Ammon's horn (tissue), 1 donor: Measurements from ENCODE around the gene SPEN.

Experiments
- DNase-seq: peaks from one replicate; pipeline ENCODE4 v3.0.0-alpha.2; 2016; ENCODE audit warnings: low spot score

SPEN gene

DNA sequence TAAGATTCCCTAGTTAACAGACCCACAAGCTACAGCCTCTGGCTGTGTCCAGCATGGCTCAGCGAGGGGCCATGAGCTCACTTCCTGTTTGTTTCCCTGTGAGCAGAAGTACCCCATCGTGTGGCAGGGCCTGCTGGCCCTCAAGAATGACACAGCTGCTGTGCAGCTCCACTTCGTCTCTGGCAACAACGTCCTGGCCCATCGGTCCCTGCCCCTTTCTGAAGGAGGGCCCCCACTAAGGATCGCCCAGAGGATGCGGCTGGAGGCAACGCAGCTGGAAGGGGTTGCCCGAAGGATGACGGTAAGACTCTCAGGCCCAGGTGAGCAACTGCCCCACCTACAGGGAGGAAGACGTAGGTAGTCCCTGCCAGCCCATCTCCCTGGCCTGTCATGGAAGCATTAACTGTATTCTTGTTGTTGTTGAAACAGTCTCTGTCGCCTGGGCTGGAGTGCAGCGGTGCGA is 90.2 kb downstream of the SPEN start:
- DNase-seq, result no peak

- no peak for DNase-seq
Observed at GRCh38 chr1:15938628-15939161, 91.2 kb downstream of the SPEN start.

- no peak for DNase-seq
Observed at GRCh38 chr1:15939181-15940109, 91.9 kb downstream of the SPEN start.

DNA sequence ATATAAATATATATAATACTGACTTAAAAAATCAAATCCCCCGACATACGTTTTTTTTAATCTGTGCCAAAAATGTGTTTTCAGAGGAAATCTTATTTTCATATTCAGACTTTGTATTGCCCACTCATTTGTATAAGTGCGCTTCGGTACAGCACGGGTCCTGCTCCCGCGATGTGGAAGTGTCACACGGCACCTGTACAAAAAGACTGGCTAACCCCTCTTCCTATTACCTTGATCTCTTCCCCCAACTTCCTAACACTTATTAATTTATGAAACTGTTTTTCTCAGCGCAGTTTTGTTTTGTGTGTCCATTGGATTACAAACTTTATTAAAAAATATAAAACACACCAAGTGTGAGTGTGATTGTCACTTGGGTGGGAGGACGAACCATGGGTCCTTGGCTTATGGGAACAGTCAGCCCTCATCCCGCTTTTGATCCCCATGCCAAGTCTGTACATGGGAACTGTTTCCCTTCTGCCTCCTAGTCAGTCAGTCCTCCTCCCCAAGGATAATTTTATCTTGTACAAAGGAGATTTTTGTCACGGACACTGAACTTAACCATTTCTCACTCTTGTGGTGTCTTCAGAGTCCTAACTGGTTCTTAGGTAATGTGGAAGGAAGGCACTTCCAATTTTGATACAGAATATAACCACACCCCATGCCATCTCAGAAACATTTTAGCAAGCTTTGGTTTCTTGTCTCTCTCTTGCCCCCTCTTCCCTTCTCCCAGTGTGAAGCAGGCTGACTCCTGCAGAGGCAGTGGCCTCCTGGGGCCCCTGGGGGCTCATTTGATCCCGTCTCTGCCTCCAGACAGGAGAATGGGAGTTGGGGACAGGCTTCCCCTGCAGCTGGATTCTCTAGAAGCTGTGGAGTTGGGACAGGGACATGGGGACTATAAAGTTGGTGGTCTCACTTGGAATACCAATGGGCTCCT is 92.9 kb downstream of the SPEN start:
- no peak for DNase-seq

- no peak for DNase-seq
Observed at GRCh38 chr1:15941044-15941840, 93.7 kb downstream of the SPEN start.

DNA sequence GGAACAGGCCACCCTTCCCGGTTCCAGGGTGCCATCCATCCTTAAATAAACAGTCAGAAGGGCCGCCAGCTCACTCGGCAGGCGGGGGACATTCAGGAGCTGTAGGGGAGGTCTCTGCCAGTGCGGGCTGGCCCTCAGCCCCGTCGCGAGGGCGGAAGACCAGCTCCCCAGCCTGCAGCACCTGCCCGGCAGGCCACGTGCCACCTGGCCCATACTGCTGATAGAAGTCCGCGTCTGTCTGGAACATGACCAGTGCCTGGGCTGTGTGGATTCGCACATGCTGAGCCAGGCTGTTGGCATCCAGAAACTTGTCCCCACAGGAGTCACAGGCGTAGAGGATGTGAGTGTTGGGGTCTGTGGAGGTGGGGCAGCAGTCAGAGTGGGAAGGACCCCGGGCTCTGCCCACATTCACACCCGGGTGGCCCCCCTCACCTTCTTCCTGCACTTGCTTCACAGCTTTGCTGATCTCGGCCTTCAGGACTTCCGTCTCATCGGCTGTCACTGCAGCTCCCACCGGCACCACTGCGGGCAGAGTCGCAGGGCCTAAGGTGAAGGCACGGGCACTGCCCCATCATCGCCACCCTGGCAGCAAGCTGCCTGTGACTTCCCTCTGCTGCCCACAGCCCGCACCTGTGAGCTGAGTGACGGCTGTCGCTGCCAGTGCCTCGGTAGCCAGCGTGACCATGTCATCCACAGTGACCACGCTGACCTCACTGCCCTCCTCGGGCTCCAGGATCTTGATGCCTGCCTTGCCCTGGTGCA is 94.6 kb downstream of the SPEN start:
- DNase-seq, result no peak

DNA sequence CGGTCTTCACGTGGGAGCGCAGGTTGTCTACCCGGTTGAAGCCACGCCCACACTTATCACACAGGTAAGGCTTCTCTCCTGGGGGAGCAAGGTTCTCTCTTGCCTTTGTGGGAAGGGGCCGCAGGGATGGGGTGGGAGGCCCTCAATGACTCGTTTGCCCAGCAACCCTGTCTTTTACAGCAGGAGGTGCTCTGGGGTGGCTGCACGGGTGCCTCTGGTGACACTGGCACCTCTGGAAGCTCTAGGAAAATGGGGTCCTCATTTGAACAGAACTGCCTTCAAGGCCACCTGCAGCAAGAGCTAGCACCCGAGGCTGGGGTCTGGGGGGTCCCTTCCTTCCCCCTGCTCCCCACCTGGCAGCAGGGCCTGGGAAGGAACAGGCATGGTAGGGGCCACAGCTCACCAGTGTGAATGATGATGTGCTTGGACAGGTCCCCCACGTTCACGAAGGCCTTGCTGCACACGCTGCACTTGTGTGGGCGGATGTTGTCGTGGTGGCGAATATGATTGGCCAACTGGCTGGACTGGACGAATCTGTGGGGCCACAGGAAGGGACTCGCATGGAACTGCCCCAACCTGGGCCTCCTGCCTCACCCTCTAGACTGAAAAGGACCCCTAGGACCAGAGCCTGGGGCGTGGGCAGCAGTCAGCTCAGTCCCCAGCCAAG is 95.3 kb downstream of the SPEN start:
- no peak for DNase-seq

GRCh38 chr1:15943328-15943991 is 96.0 kb downstream of the SPEN start:
- DNase-seq, result no peak

GRCh38 chr1:15943992-15944307 is 96.4 kb downstream of the SPEN start:
- no peak for DNase-seq

- no peak for DNase-seq
Observed at GRCh38 chr1:15944308-15945010, 97.0 kb downstream of the SPEN start.

DNA sequence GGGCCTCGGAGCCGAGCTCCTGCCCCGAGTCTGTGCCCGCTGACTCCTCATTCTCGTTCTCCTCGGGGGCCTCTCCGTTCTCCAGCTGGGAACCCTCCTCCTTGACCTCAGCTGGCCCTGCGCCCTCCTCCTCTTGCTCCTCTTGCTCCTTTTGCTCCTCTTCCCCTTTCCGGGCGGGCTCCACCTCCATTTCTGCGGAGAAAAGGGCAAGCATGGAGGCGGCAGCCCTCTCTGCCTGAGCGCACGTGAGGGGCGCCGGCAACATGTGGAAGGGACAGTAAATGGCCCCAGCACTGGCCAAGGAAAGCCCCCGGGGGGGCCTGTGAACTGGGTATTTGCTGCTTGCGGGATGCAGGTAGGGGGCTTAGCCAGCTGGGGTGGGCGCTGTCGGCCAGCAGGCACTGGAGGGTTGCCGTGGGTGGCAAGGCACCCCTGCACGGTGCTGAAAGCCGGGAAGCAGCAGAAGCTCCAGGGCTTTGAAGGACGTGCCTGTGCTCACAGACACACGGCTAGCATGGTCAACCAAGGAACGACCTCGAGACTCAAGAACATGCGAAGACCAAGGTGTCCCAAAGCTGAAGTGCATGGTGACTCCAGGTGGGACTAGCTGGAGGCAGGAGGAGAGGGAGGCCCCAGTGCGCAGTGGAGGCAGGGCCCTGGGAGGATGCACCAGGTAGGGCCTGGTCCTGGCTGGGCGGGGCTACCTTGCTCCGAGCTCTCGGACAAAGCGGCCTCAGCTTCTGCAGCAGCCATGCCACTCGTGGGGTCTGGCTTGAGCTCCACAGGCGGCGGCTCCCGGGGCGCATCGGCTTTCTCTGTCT is 97.7 kb downstream of the SPEN start:
- DNase-seq, result no peak

DNA sequence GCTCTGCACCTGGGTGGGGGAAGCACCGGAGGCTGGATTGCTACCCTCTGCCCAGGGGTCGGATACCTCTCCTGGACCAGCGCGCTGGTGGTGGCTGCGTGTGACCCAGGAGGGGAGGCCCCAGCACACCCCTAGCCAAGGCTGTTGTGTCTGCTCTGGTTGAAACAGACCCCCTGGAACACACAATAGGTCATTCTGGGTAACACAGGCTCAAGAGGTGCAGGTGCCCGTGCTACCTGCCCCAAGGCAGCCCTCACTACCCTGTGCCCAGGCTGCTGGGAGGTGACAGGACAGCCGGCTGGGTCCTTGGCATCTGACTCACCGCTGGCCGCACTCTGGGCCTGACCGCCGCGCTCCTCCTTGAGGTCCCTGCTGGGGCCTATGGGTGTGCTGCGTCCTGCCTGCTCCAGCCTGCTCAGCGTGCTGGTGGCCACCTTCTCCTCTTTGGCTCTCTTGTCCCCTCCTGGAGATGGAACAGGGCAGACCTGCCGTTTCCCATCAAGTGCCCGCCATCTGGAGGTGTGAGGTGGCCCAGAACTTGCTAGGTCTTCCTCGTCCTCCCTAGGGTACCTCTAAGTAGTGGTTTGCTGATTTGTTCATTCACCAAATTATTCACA is 98.4 kb downstream of the SPEN start:
- DNase-seq, result no peak

- DNase-seq, result no peak
Observed at GRCh38 chr1:15946571-15947381, 99.3 kb downstream of the SPEN start.

DNA sequence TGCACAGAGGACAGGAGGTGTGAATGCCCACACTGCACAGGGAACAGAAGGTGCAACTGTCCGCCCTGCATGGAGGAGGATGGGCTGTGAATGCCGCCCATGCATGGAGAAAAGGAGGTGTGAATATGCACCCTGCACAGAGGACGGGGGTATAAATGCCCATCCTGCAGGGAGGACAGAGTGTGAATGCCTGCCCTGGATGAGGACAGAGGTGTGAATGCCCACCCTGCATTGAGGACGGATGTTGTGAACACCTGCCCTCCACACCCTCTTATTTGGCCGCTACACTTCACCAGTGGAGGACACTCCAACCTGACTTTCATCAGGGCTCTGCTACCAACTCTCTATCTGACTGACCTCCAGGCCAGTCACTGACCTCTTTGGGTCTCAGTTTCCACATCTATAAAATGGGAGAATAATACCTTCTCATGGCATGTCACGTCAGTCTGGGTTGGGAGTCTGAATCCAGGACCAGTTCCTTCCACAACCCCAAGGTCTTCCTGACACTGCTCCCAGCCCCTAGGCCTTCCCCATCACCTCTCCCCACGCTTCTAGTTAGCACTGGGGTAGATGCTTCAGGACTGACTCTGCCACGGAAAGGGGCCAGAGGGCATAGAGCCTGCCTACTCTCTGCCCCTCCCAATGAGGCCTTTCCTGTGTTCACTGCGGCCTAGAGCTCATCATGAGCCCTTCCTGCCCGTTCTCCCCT is 100.0 kb downstream of the SPEN start:
- DNase-seq, result no peak

- DNase-seq, result no peak
Observed at GRCh38 chr1:15948091-15948591, 100.6 kb downstream of the SPEN start.
